ENCODE data around the gene DEFB121. TPM values are rescaled to one million over a fixed set of nuclear protein-coding genes. Genes with fewer than 3 reads are reported as not detected.

The DEFB121 gene
- total and polyA plus RNA-seq, 9 of the 15 experiments (the other 6 are each of a cell fraction or from before 2014, with no cell fraction given), result not detected

DNA sequence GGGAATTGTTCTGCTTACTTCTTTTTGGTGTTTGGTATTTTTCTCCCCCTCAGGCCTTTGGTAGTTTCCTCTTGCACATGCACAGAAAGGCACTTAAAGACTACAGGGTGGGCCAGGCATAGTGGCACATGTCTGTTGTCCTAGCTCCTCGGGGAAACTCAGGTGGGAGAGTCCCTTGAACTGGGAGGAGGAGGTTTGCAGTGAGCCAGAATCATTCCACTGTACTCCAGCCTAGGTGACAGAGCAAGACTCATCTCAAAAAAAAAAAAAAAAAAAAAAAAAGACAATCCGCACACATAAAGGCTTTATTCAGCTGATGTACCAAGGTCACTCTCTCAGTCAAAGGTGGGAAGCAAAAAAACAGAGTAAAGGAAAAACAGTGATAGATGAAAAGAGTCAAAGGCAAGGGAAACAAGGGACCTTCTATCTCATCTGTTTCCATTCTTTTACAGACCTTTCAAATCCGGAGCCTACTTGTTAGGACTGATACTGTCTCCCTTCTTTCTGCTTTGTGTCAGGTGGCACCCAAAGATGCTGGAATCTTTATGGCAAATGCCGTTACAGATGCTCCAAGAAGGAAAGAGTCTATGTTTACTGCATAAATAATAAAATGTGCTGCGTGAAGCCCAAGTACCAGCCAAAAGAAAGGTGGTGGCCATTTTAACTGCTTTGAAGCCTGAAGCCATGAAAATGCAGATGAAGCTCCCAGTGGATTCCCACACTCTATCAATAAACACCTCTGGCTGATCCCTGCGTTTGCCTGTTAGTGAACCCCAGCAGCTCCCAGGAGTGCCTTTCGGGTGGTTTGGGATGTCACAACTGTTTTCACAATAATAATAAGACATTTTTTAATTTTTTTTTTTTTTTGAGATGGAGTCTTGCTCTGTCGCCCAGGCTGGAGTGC lies 43.7 kb upstream of the DEFB121 start (continued):
- no peak for TF ChIP-seq NRF1 (conservative IDR thresholded peaks at IDR 0.05 in 1 of 2, IDR thresholded peaks at IDR 0.05 in 1 of 2)
- no peak for TF ChIP-seq PHB (CRISPR knock-in tag; IDR thresholded peaks at IDR 0.05)
- TF ChIP-seq, protein P1, sequence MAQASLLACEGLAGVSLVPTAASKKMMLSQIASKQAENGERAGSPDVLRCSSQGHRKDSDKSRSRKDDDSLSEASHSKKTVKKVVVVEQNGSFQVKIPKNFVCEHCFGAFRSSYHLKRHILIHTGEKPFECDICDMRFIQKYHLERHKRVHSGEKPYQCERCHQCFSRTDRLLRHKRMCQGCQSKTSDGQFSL (CRISPR knock-in tag; IDR thresholded peaks at IDR 0.05), result no peak
- TF ChIP-seq, protein P1 (tag; IDR thresholded peaks at IDR 0.05), result no peak

DNA sequence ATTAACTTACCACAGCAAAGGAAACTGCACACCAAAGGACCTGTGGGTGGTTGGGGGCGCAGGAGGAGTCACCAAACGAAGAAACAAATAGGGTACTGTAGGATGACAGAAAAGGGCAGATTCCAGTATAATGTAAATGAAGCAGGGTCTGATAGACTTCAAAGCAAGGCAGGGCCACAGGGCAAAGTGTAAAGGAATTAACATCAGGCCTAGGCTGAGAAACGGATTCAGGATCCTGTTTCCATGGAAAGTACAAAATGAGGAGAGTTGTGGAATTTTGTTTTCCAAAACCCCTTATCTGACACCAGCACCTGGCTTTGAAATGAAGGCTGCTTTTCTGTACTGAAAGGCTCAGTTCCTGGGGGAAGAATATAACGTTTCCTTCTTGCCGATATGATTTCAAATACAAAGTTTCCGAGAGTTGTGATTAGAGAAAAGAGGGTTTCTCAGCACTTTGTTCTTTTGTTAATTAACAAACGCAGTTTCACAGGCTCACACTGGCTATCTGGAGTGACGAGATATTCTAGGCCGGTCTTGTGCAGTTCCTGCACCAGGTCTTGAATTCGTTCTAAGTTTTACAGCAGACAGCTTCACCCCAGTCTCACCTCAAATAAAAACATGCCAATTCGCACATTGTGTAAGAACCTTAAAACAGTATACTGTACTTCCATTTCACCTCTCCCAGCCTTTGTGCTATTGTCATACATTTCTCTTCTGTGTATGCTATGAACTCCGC lies 40.2 kb upstream of the DEFB121 start:
- Histone ChIP-seq H2AFZ (ENCODE audit: low read depth, low read length) (peak overlapping the region; percentile 69), H3K79me2 (ENCODE audit: control insufficient read depth, insufficient read depth, low read length) (no peaks in the 10 kb centered on the region), H4K20me1 (replicated peaks; ENCODE audit: control insufficient read depth, insufficient read depth, low read length) (no peaks in the 10 kb centered on the region), H3K27ac (ENCODE audit: extremely low read depth, low read depth, low read length) (no peak overlapping the region), H3K9ac (ENCODE audit: insufficient read depth in 1 of 2, low read depth in 2 of 2, low read length in 2 of 2) (no peak overlapping the region), H3K36me3 (ENCODE audit: control insufficient read depth, insufficient read depth, low read length) (no peaks in the 10 kb centered on the region), H3K9me3 (replicated peaks; ENCODE audit: control insufficient read depth, insufficient read depth, low read depth, low read length) (no peaks in the 10 kb centered on the region), H3K4me3 (no peak overlapping the region), H3K9me1 (ENCODE audit: control insufficient read depth, insufficient read depth, low read length) (no peaks in the 10 kb centered on the region), H3K4me1 (replicated peaks in 1 of 2; ENCODE audit: control insufficient read depth in 2 of 2, insufficient read depth in 2 of 2, low read length in 2 of 2) (peaks cover 0 to 3% of the 10 kb centered on the region in 2 experiments; a peak in 1 of 5 replicates), H3K27me3 (ENCODE audit: control insufficient read depth in 2 of 2, insufficient read depth in 2 of 2, low read length in 2 of 2) (peaks cover 0 to under 1% of the 10 kb centered on the region in 2 experiments; a peak in 1 of 5 replicates), H3K4me2 (ENCODE audit: insufficient read depth, low read length) (no peak overlapping the region)
- intact Hi-C loops (cut with micrococcal nuclease) (no loop called here), in situ Hi-C loops (cut with MboI) (no loop called here)
- no peak for FAIRE-seq
- peak; percentile 55 for ATAC-seq
- ChIA-PET CTCF (ENCODE audit: low intra/inter-chr PET ratio) (no interaction called here), POLR2A (no interaction called here)
- TF ChIP-seq, protein P2, sequence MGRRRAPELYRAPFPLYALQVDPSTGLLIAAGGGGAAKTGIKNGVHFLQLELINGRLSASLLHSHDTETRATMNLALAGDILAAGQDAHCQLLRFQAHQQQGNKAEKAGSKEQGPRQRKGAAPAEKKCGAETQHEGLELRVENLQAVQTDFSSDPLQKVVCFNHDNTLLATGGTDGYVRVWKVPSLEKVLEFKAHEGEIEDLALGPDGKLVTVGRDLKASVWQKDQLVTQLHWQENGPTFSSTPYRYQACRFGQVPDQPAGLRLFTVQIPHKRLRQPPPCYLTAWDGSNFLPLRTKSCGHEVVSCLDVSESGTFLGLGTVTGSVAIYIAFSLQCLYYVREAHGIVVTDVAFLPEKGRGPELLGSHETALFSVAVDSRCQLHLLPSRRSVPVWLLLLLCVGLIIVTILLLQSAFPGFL (CRISPR knock-in tag; IDR thresholded peaks at IDR 0.05), result no peak
- TF ChIP-seq RBM34 (IDR thresholded peaks at IDR 0.05; ENCODE audit: borderline replicate concordance, insufficient read depth, low read length) (no peak), ZNF140 (CRISPR knock-in tag; IDR thresholded peaks at IDR 0.05) (no peak), CBFA2T3 (IDR thresholded peaks at IDR 0.05) (peak; percentile 26; the same call in 1 of the 2 replicates), ARID1B (IDR thresholded peaks at IDR 0.05) (peak; percentile 43; the same call in 1 of the 2 replicates), NR1H2 (CRISPR knock-in tag; IDR thresholded peaks at IDR 0.05) (no peak), POLR2H (tag; IDR thresholded peaks at IDR 0.05; ENCODE audit: low read depth) (no peak), TAL1 (IDR thresholded peaks at IDR 0.05) (peak; percentile 34; the same call in 1 of the 2 replicates)
- BruUV-seq (replicated peaks), result no TSS peak
- DNase-seq (ENCODE audit: extremely low read depth in 1 of 4, low spot score in 3 of 4), result no peak
- 6% methylated on average over 12 of the region's 12 CpGs for WGBS (ENCODE audit: insufficient coverage, low coverage, missing lambda C conversion rate)
